ENCODE measurements around the gene MSI2.

GRCh38 chr17:57679906-57680695 lies 423.8 kb downstream of the MSI2 start:
- TF ChIP-seq, protein P1, sequence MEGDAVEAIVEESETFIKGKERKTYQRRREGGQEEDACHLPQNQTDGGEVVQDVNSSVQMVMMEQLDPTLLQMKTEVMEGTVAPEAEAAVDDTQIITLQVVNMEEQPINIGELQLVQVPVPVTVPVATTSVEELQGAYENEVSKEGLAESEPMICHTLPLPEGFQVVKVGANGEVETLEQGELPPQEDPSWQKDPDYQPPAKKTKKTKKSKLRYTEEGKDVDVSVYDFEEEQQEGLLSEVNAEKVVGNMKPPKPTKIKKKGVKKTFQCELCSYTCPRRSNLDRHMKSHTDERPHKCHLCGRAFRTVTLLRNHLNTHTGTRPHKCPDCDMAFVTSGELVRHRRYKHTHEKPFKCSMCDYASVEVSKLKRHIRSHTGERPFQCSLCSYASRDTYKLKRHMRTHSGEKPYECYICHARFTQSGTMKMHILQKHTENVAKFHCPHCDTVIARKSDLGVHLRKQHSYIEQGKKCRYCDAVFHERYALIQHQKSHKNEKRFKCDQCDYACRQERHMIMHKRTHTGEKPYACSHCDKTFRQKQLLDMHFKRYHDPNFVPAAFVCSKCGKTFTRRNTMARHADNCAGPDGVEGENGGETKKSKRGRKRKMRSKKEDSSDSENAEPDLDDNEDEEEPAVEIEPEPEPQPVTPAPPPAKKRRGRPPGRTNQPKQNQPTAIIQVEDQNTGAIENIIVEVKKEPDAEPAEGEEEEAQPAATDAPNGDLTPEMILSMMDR (IDR thresholded peaks at IDR 0.05), result no peak
- TF ChIP-seq EP300 (IDR thresholded peaks at IDR 0.05) (no peak), POLR2AphosphoS5 (IDR thresholded peaks at IDR 0.05) (no peak)

Data from sigmoid colon (tissue), 4 donors.